HepG2 (cell line): ENCODE measurements around the gene NKX1-1. TPM values are rescaled to one million over a fixed set of nuclear protein-coding genes. Genes with fewer than 3 reads are reported as not detected.

Source experiments
- ATAC-seq: fragments of 200-7000 bp; cut with Tn5 transposase; 3 replicates; pipeline ENCODE4 v1.9.1; 2020; ENCODE audit warnings: mild to moderate bottlenecking, moderate library complexity
- BruUV-seq: library from RNA; stranded (reverse); fragments of 400-500 nt; replicated peaks from 2 replicates; lab custom pipeline; 2021; lab: Mats Ljungman, UMichigan
- CTCF ChIA-PET: fragments of 300-600 bp; formaldehyde crosslinking; extraction: SDS; loops from one replicate; lab custom pipeline; 2021; ENCODE audit warnings: low total read pairs, inconsistent platforms, low intra/inter-chr PET ratio; lab: Yijun Ruan, JAX
- POLR2A ChIA-PET: fragments of 350-600 bp; sonication (Branson Sonifier 250); formaldehyde crosslinking; loops from one replicate; lab custom pipeline; 2020; ENCODE audit warnings: antibody characterized with exemption, inconsistent platforms; lab: Yijun Ruan, JAX
- DNase-seq: peaks from one replicate; pipeline ENCODE4 v3.0.0-alpha.2; 2015; ENCODE audit warnings: low spot score
- FAIRE-seq: peaks from 3 replicates; lab custom pipeline; 2011; peaks lifted over from hg19 to GRCh38; lab: Jason Lieb, UNC
- H2AFZ ChIP-seq: one replicate; pipeline ENCODE4 v1.6.1; 2011; ENCODE audit warnings: low read length, inconsistent platforms
- H3K27ac ChIP-seq: fragments of 300-600 bp; 3 replicates; pipeline ENCODE4 v1.8.0; 2011; ENCODE audit warnings: mixed run types, mild to moderate bottlenecking, mixed read lengths, low read length, inconsistent platforms; ENCODE audit not compliant: insufficient read depth; ENCODE audit errors: extremely low read length
- H3K27me3 ChIP-seq, 2 experiments: fragments of 200-600 bp in 1 of 2; 2 replicates in 1 of 2; 3 replicates in 1 of 2; pipeline versions ENCODE4 v1.6.0 to v1.8.0; 2011; ENCODE audit warnings: low read length in 2 of 2, mild to moderate bottlenecking in 2 of 2, moderate library complexity in 2 of 2, inconsistent platforms in 1 of 2; ENCODE audit not compliant: insufficient read depth in 2 of 2, control insufficient read depth in 1 of 2
- H3K36me3 ChIP-seq, 2 experiments: fragments of 200-600 bp in 1 of 2; replicated peaks in 1 of 2; 2 replicates in 1 of 2; 3 replicates in 1 of 2; pipeline versions ENCODE4 v1.5.1 to v1.8.0; 2011; ENCODE audit warnings: low read length in 2 of 2, inconsistent platforms in 1 of 2; ENCODE audit not compliant: insufficient read depth in 2 of 2, control insufficient read depth in 1 of 2
- H3K4me1 ChIP-seq: 2 replicates; pipeline ENCODE4 v1.5.1; 2012; ENCODE audit warnings: low read length, inconsistent platforms; ENCODE audit not compliant: insufficient read depth
- H3K4me2 ChIP-seq: 2 replicates; pipeline ENCODE4 v1.6.0; 2011; ENCODE audit warnings: low read depth, low read length, inconsistent platforms
- H3K4me3 ChIP-seq, 3 experiments: fragments of 200-600 bp in 1 of 3; sonication (generic), shearing (Covaris generic) in 1 of 3; replicated peaks in 1 of 3; 2 replicates each; pipeline ENCODE4 v1.5.1; 2011 to 2016; ENCODE audit warnings: low read length in 3 of 3, inconsistent platforms in 2 of 3, low read depth in 2 of 3, mild to moderate bottlenecking in 2 of 3, control low read depth in 1 of 3, mixed read lengths in 1 of 3; ENCODE audit not compliant: insufficient read depth in 1 of 3
- H3K79me2 ChIP-seq: one replicate; pipeline ENCODE4 v1.6.1; 2011; ENCODE audit warnings: low read length, inconsistent platforms; ENCODE audit not compliant: insufficient read depth
- H3K9ac ChIP-seq: 2 replicates; pipeline ENCODE4 v1.6.0; 2011; ENCODE audit warnings: mild to moderate bottlenecking, low read depth, low read length, inconsistent platforms; ENCODE audit not compliant: insufficient read depth
- H3K9me3 ChIP-seq: 2 replicates; pipeline ENCODE4 v1.5.1; 2012; ENCODE audit warnings: mild to moderate bottlenecking, low read length
- H4K20me1 ChIP-seq: 2 replicates; pipeline ENCODE4 v1.6.0; 2011; ENCODE audit warnings: inconsistent platforms, mild to moderate bottlenecking, low read length, moderate library complexity; ENCODE audit not compliant: insufficient read depth
- BCLAF1 ChIP-seq: fragments of 450-650 bp; IDR thresholded peaks from 2 replicates; pipeline ENCODE4 v1.6.1; 2017; ENCODE audit warnings: mild to moderate bottlenecking
- BRF2 ChIP-seq: sonication (generic); formaldehyde crosslinking; IDR thresholded peaks from 2 replicates; pipeline ENCODE4 v1.8.1; 2022; ENCODE audit warnings: mild to moderate bottlenecking, missing genetic modification reagents
- IRF1 ChIP-seq: sonication (generic); formaldehyde crosslinking; IDR thresholded peaks from 2 replicates; pipeline ENCODE4 v1.4.0; 2020; ENCODE audit warnings: low read depth, mild to moderate bottlenecking, missing genetic modification reagents
- PHF8 ChIP-seq: sonication (generic); formaldehyde crosslinking; IDR thresholded peaks from 2 replicates; pipeline ENCODE4 v1.5.0; 2020; ENCODE audit warnings: missing genetic modification reagents
- ZBTB2 ChIP-seq: sonication (generic); formaldehyde crosslinking; IDR thresholded peaks from 2 replicates; pipeline ENCODE4 v1.8.0; 2022; ENCODE audit warnings: low read depth, missing genetic modification reagents
- ZNF605 ChIP-seq: sonication (generic); formaldehyde crosslinking; IDR thresholded peaks from 2 replicates; pipeline ENCODE4 v1.8.0; 2022; ENCODE audit warnings: mild to moderate bottlenecking, missing genetic modification reagents
- ZNF713 ChIP-seq: sonication (generic); formaldehyde crosslinking; IDR thresholded peaks from 2 replicates; pipeline ENCODE4 v1.4.0; 2020; ENCODE audit warnings: mild to moderate bottlenecking, missing genetic modification reagents
- ZNF747 ChIP-seq: sonication (generic); formaldehyde crosslinking; IDR thresholded peaks from 2 replicates; pipeline ENCODE4 v1.8.1; 2023; ENCODE audit warnings: missing genetic modification reagents, mild to moderate bottlenecking, borderline replicate concordance
- ZNF776 ChIP-seq: sonication (generic); formaldehyde crosslinking; IDR thresholded peaks from 2 replicates; pipeline ENCODE4 v1.4.0; 2020; ENCODE audit warnings: mild to moderate bottlenecking, missing genetic modification reagents
- WGBS: methylation state at CpG from one replicate; pipeline ENCODE4 v1.1.6; 2017; ENCODE audit warnings: low lambda C conversion rate; 5-methylcytosine and 5-hydroxymethylcytosine counted together
- in situ Hi-C: cut with HindIII; loops from 2 replicates; pipeline ENCODE4 v1.10.0; 2017; ENCODE audit warnings: low pct_unique_long_range_greater_than_20kb; ENCODE audit not compliant: extremely low pct_ligation_motif_present
- intact Hi-C: fragments of 100-400 bp; cut with micrococcal nuclease; formaldehyde crosslinking; loops from one replicate; pipeline ENCODE4 v1.10.0; 2022; ENCODE audit not compliant: unreplicated experiment
- polyA plus RNA-seq, 8 experiments: library from polyadenylated mRNA; depleted of rRNA in 3 of 8; stranded (reverse) in 7 of 8; unstranded in 1 of 8; fragments of >200 nt; fragmentation: Illumina TruSeq in 4 of 8; extraction: Trizol in 4 of 8; gene quantifications; 2 replicates each; pipeline versions ENCODE4 v1.2.1 to v1.2.3, GENCODE V29; 2011 to 2016; ENCODE audit warnings: low read depth in 4 of 8, missing spikeins in 1 of 8, mixed read lengths in 1 of 8; ENCODE audit not compliant: insufficient read depth in 1 of 8
- total RNA-seq, 5 experiments: library from RNA; depleted of rRNA; stranded (reverse); fragments of >200 nt; fragmentation: Illumina TruSeq; extraction: Trizol; gene quantifications; 2 replicates each; pipeline ENCODE4 v1.2.3, GENCODE V29; 2016; ENCODE audit warnings: low read depth in 1 of 5
- TF ChIP-seq, protein P1 (sequence below): sonication (generic); formaldehyde crosslinking; IDR thresholded peaks from 2 replicates; pipeline ENCODE4 v1.8.0; 2023; ENCODE audit warnings: mild to moderate bottlenecking, missing genetic modification reagents

Gene NKX1-1
- total and polyA plus RNA-seq, 2 of the 13 experiments (the other 11 are each of a cell fraction or from before 2014, with no cell fraction given): not detected

GRCh38 chr4:1363513-1363912 is 42.7 kb downstream of the NKX1-1 start (continued):
- no peak for TF ChIP-seq ZBTB2 (CRISPR knock-in tag)
- TF ChIP-seq ZNF776 (CRISPR knock-in tag): no peak
- TF ChIP-seq PHF8: no peak
- TF ChIP-seq ZNF713 (CRISPR knock-in tag): no peak

DNA sequence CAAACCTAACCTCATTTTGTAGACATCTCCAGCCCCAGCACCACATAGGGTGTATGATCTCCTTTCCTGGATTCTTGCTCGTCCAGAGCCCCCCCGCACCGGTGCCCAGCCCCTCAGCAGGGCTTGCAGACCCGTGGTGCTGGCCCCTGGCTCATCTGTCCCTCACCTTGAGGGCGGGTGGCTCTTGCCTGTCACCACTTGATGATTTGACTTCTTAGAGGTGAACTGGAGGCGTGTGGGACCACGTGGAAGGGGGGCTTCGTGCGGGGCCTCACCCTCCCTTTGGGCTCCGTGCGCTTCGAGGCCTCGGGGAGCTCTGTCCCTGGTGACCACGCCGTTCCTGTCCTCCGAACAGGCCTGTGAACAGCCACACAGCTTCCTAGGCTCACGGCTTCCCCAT is 43.7 kb downstream of the NKX1-1 start:
- no peak for DNase-seq
- H3K9ac ChIP-seq: no peak overlapping the region
- H3K4me3 ChIP-seq: no peak overlapping the region
- in situ Hi-C loops (no loop called here), intact Hi-C loops (no loop called here)
- no peak overlapping the region for H3K4me2 ChIP-seq
- H3K27ac ChIP-seq: no peak overlapping the region
- no peak for FAIRE-seq
- no peak overlapping the region for H2AFZ ChIP-seq
- H3K79me2 ChIP-seq: no peaks in the 10 kb centered on the region
- ATAC-seq: no peak
- H3K9me3 ChIP-seq: no peaks in the 10 kb centered on the region
- 0 out of 2 replicates have a peak, but pooled peaks cover 3% of the 10 kb centered on the region for H4K20me1 ChIP-seq
- POLR2A ChIA-PET: no interaction called here
- H3K27me3 ChIP-seq: no peaks in the 10 kb centered on the region
- H3K4me1 ChIP-seq: peaks cover 16% of the 10 kb centered on the region
- WGBS: 99% methylated on average over 11 of the region's 17 CpGs
- BruUV-seq: no TSS peak
- peaks cover 1 to 19% of the 10 kb centered on the region in 2 experiments; a peak in 2 of 5 replicates for H3K36me3 ChIP-seq
- CTCF ChIA-PET: no interaction called here
- TF ChIP-seq BRF2 (CRISPR knock-in tag): no peak
- no peak for TF ChIP-seq ZNF747 (CRISPR knock-in tag)
- no peak for TF ChIP-seq BCLAF1
- TF ChIP-seq IRF1 (CRISPR knock-in tag): no peak
- TF ChIP-seq, protein P1, sequence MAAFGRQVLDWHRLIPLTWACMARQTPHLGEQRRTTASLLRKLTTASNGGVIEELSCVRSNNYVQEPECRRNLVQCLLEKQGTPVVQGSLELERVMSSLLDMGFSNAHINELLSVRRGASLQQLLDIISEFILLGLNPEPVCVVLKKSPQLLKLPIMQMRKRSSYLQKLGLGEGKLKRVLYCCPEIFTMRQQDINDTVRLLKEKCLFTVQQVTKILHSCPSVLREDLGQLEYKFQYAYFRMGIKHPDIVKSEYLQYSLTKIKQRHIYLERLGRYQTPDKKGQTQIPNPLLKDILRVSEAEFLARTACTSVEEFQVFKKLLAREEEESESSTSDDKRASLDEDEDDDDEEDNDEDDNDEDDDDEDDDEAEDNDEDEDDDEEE: no peak
- no peak for TF ChIP-seq ZNF605 (CRISPR knock-in tag)
